Endothelial cell of umbilical vein (primary cell): ENCODE measurements around the gene KCTD1.

Experiments
- CTCF ChIP-seq, 2 donors: IDR thresholded peaks; 1 replicate in 1 of 2; 2 replicates in 1 of 2; pipeline ENCODE4 v1.5.1; 2011; ENCODE audit warnings: low read length in 2 of 2, mild to moderate bottlenecking in 2 of 2, moderate library complexity in 2 of 2, control low read depth in 1 of 2, inconsistent platforms in 1 of 2, low read depth in 1 of 2; ENCODE audit not compliant: insufficient read depth in 1 of 2; ENCODE audit errors: extremely low read depth in 1 of 2
- EZH2 ChIP-seq: IDR thresholded peaks from 2 replicates; pipeline ENCODE4 v1.6.1; 2012; ENCODE audit warnings: borderline replicate concordance, low read depth, mild to moderate bottlenecking, moderate library complexity, low read length, inconsistent platforms; ENCODE audit not compliant: severe bottlenecking
- GATA2 ChIP-seq: IDR thresholded peaks from 2 replicates; pipeline ENCODE4 v1.7.0; 2011; ENCODE audit warnings: low read depth, mild to moderate bottlenecking, moderate library complexity, mixed read lengths, low read length; ENCODE audit not compliant: insufficient read length, insufficient read depth
- MAX ChIP-seq: IDR thresholded peaks from 2 replicates; pipeline ENCODE4 v1.6.1; 2011; ENCODE audit not compliant: insufficient read depth, insufficient read length

- TF ChIP-seq MAX (no peak), CTCF (IDR thresholded peaks at IDR 0.05; ENCODE audit: extremely low read depth in 1 of 2, insufficient read depth in 1 of 2, low read depth in 1 of 2, low read length in 2 of 2) (no peak), EZH2 (no peak), GATA2 (no peak)
Measured at GRCh38 chr18:26568926-26569665, 20.7 kb upstream of the KCTD1 start.
